T-helper 2 cell (primary cell): ENCODE data around the gene ALKAL2.

ENCODE experiments used
- DNase-seq, 5 experiments: peaks; one replicate each; pipeline versions ENCODE4 v3.0.0 to v3.0.0-alpha.2; 2012 to 2022

ALKAL2 gene

GRCh38 chr2:289362-290089, 1.6 kb upstream of the ALKAL2 start:
- DNase-seq, result no peak

- DNase-seq, result no peak
Observed at GRCh38 chr2:288758-289361, 969 bp upstream of the ALKAL2 start.

GRCh38 chr2:287471-287885, 413 bp downstream of the ALKAL2 start:
- peak in 1 of 5 experiments; percentile 36 for DNase-seq

GRCh38 chr2:286774-287392, 1.0 kb downstream of the ALKAL2 start:
- no peak for DNase-seq

- no peak for DNase-seq
Observed at GRCh38 chr2:286035-286434, 1.9 kb downstream of the ALKAL2 start.

GRCh38 chr2:285531-285930, 2.4 kb downstream of the ALKAL2 start:
- DNase-seq, result no peak

GRCh38 chr2:284896-285492, 2.9 kb downstream of the ALKAL2 start:
- DNase-seq, result no peak

GRCh38 chr2:283996-284794, 3.7 kb downstream of the ALKAL2 start:
- no peak for DNase-seq

- no peak for DNase-seq
Observed at GRCh38 chr2:282371-283263, 5.3 kb downstream of the ALKAL2 start.

GRCh38 chr2:281381-281780, 6.5 kb downstream of the ALKAL2 start:
- DNase-seq, result no peak

GRCh38 chr2:280650-281110, 7.2 kb downstream of the ALKAL2 start:
- no peak for DNase-seq

- DNase-seq, result no peak
Observed at GRCh38 chr2:279956-280649, 7.8 kb downstream of the ALKAL2 start.

- DNase-seq, result no peak
Observed at GRCh38 chr2:279366-279765, 8.5 kb downstream of the ALKAL2 start.

- no peak for DNase-seq
Observed at GRCh38 chr2:278927-279320, 9.0 kb downstream of the ALKAL2 start.

GRCh38 chr2:278312-278926, 9.5 kb downstream of the ALKAL2 start:
- DNase-seq, result no peak

GRCh38 chr2:275466-275865, 12.4 kb downstream of the ALKAL2 start:
- no peak for DNase-seq

- DNase-seq, result no peak
Observed at GRCh38 chr2:274503-274902, 13.4 kb downstream of the ALKAL2 start.

GRCh38 chr2:273333-273732, 14.6 kb downstream of the ALKAL2 start:
- DNase-seq, result no peak

- no peak for DNase-seq
Observed at GRCh38 chr2:271917-272316, 16.0 kb downstream of the ALKAL2 start.

- no peak for DNase-seq
Observed at GRCh38 chr2:270861-271260, 17.0 kb downstream of the ALKAL2 start.
